Spleen (tissue), 7 donors: Measurements from ENCODE around the gene ARID3A.

Source experiments
- CTCF ChIP-seq, 11 experiments: fragments of 200-600 bp in 7 of 11; fragments of 450-650 bp in 4 of 11; sonication (generic) in 4 of 11; IDR thresholded peaks in 8 of 11; conservative IDR thresholded peaks in 3 of 11; 1 replicate in 7 of 11; 2 replicates in 4 of 11; pipeline versions ENCODE4 v1.4.0 to v1.8.0; 2016 to 2021; ENCODE audit warnings: antibody characterized with exemption in 11 of 11, inconsistent platforms in 4 of 11, mild to moderate bottlenecking in 1 of 11
- POLR2A ChIP-seq, 3 donors: fragments of 450-650 bp; IDR thresholded peaks; one replicate each; pipeline ENCODE4 v1.5.1; 2017; ENCODE audit warnings: antibody characterized with exemption in 3 of 3, mild to moderate bottlenecking in 1 of 3
- POLR2AphosphoS5 ChIP-seq, 3 donors: sonication (generic); formaldehyde crosslinking; IDR thresholded peaks; one replicate each; pipeline ENCODE4 v1.5.1; 2017; ENCODE audit warnings: antibody characterized with exemption in 3 of 3
- donor health status: DM: no; HTN: no; CAD: no; lungs with moderate emphysema.
- donor health status: DM: no; HTN: no; CAD: no.
- donor health status: DM: no; HTN: no; CAD: no.

DNA sequence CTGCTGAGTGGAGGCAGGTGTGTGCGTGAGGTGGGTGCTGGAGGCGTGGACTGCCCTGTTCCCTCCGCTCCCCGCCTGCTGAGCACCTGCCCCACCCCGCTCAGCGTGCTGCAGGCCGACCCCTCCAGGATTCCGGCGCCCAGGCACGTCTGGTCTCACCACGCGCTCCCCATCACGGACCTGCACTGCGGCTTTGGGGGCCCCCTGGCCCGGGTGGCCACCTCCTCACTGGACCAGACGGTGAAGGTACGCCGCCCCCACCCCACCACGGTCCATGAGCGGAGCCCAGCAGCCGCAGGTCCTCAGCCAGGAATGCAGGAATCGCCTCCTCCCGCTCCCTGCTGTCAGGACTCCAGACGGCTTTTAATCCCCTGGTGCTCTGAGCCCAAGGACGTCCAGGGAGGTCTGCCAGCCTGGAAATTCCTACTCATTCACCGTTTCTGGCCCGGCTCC lies 64.3 kb downstream of the ARID3A start:
- TF ChIP-seq CTCF (IDR thresholded peaks at IDR 0.05 in 8 of 11, conservative IDR thresholded peaks at IDR 0.05 in 3 of 11): no peak
- no peak for TF ChIP-seq POLR2A (IDR thresholded peaks at IDR 0.05)
- no peak for TF ChIP-seq POLR2AphosphoS5 (IDR thresholded peaks at IDR 0.05)
